ENCODE measurements around the gene GPER1. TPM values are rescaled to one million over a fixed set of nuclear protein-coding genes. Genes with fewer than 3 reads are reported as not detected.

The GPER1 gene
- total RNA-seq, 1 donor from 2014 or later = 2.5 TPM

DNA sequence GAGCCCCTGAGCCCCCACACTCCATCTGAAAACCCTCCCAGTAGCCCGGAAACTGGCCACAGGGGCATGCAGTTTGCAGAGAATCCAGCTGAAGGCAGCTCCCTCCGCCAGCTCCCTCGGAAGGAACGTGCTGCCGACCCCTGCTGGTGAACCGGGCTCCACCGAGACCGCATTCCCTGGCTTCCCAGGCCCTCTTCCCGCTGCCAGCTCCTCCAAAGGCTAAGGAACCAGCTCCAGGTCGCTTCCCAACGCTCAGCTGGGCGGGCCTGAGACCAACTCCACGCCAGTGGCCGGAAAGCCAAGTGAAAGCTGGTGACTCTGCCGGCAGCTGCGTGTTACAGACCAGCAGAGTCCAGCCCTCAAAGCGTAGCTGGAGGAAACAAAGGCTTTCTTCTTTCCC lies 35.8 kb downstream of the GPER1 start:
- peaks cover 43% of the 10 kb centered on the region for H3K4me1 Mint-ChIP-seq (ENCODE audit: unreplicated experiment)
- peak overlapping the region; percentile 26 for H3K4me3 Mint-ChIP-seq (ENCODE audit: unreplicated experiment)
- DNase-seq (ENCODE audit: extremely low spot score, unreplicated experiment) = no peak
- TF ChIP-seq, protein P1, sequence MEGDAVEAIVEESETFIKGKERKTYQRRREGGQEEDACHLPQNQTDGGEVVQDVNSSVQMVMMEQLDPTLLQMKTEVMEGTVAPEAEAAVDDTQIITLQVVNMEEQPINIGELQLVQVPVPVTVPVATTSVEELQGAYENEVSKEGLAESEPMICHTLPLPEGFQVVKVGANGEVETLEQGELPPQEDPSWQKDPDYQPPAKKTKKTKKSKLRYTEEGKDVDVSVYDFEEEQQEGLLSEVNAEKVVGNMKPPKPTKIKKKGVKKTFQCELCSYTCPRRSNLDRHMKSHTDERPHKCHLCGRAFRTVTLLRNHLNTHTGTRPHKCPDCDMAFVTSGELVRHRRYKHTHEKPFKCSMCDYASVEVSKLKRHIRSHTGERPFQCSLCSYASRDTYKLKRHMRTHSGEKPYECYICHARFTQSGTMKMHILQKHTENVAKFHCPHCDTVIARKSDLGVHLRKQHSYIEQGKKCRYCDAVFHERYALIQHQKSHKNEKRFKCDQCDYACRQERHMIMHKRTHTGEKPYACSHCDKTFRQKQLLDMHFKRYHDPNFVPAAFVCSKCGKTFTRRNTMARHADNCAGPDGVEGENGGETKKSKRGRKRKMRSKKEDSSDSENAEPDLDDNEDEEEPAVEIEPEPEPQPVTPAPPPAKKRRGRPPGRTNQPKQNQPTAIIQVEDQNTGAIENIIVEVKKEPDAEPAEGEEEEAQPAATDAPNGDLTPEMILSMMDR (IDR thresholded peaks at IDR 0.05) = peak; percentile 74
- H3K27me3 Mint-ChIP-seq (ENCODE audit: unreplicated experiment) = no peaks in the 10 kb centered on the region
- no peaks in the 10 kb centered on the region for H3K9me3 Mint-ChIP-seq (ENCODE audit: unreplicated experiment)
- H3K36me3 Mint-ChIP-seq (ENCODE audit: unreplicated experiment) = peaks cover 7% of the 10 kb centered on the region
- H3K27ac Mint-ChIP-seq (ENCODE audit: unreplicated experiment) = peak overlapping the region; percentile 83

DNA sequence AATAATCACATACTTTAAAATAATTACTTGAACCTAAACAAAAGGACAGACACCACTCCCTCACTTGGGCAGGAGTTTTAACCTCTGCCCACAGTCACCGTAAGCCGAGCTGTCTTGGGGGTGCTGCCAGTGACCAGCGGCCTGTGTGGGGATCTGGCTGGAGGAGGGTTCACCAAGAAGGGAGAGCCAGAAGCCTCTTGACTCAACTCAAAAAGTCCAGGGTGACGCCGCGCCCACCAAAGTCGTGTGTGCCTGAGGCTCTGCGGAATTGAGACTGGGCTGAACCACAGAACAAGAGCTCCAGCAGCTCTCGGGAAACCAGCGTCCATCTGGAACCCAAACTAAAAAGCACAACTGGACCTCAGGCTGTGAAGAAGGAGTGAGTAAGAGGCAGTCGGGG lies 36.3 kb downstream of the GPER1 start:
- Mint-ChIP-seq H3K27me3 (ENCODE audit: unreplicated experiment) (no peaks in the 10 kb centered on the region), H3K4me1 (ENCODE audit: unreplicated experiment) (peaks cover 43% of the 10 kb centered on the region), H3K27ac (ENCODE audit: unreplicated experiment) (peak overlapping the region; percentile 83), H3K4me3 (ENCODE audit: unreplicated experiment) (peak overlapping the region; percentile 26), H3K36me3 (ENCODE audit: unreplicated experiment) (peaks cover 7% of the 10 kb centered on the region), H3K9me3 (ENCODE audit: unreplicated experiment) (no peaks in the 10 kb centered on the region)
- DNase-seq (ENCODE audit: extremely low spot score, unreplicated experiment) = no peak
- TF ChIP-seq, protein P1 (IDR thresholded peaks at IDR 0.05) = no peak

DNA sequence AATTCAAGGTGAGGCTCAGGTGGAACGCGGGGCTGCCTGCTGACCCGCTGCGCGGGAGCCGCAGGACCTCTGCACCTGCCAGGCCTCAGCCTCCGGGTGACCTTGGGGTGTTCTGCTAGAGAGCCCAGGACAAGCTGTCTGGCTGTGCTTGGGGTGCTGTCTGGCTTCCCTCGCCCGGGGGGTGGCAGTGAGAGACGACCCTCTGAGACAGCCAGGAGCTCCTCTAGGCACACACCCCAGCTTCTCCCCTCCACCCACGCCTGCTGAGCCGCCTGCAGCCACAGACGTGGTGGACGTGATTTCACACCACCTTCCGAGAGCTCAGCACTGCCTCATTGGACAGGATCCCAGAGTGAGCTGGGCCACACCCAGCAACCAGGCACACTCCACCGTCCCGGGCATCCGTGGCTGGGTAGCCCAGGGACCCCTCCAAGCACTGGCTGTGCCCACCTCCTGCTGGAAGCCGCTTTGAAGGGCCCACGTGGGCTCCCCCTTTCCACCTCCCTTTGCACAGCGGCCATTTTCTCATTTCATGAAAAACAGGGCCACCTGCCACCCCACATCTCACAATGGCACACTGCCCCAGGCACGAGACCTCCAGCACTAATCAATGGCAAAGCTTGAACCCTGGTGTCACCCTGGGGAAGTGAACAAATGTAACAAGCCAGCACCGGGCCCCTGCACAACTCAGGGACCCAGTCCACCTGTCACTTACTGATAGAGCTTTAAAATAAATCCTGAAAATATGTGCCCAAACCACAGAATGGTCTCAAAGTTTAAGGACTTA lies 37.1 kb downstream of the GPER1 start:
- no peak overlapping the region for H3K4me3 Mint-ChIP-seq (ENCODE audit: unreplicated experiment)
- peaks cover 43% of the 10 kb centered on the region for H3K4me1 Mint-ChIP-seq (ENCODE audit: unreplicated experiment)
- no peaks in the 10 kb centered on the region for H3K27me3 Mint-ChIP-seq (ENCODE audit: unreplicated experiment)
- no peaks in the 10 kb centered on the region for H3K9me3 Mint-ChIP-seq (ENCODE audit: unreplicated experiment)
- peaks cover 7% of the 10 kb centered on the region for H3K36me3 Mint-ChIP-seq (ENCODE audit: unreplicated experiment)
- no peak for DNase-seq (ENCODE audit: extremely low spot score, unreplicated experiment)
- peak overlapping the region; percentile 52 for H3K27ac Mint-ChIP-seq (ENCODE audit: unreplicated experiment)
- TF ChIP-seq, protein P1 (IDR thresholded peaks at IDR 0.05) = no peak

DNA sequence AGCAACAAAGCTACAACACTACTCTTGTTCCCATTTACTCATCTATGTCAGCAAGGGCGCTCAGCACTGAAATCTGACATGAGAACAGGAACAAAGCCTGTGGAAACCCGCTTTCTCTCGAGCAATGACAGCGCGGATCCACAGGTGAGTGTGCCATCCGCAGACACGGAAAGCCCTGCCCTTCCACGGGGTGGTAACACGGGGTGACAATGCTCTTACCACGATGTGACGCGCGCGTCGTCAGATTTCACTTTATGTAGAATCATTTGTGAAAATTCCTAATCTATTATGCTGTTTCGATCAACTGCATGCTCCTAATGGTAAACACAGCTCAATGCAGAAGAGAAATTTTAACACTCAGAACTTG lies 37.7 kb downstream of the GPER1 start:
- H3K27me3 Mint-ChIP-seq (ENCODE audit: unreplicated experiment) = no peaks in the 10 kb centered on the region
- TF ChIP-seq, protein P1 (IDR thresholded peaks at IDR 0.05) = no peak
- H3K9me3 Mint-ChIP-seq (ENCODE audit: unreplicated experiment) = no peaks in the 10 kb centered on the region
- peaks cover 43% of the 10 kb centered on the region for H3K4me1 Mint-ChIP-seq (ENCODE audit: unreplicated experiment)
- no peak overlapping the region for H3K27ac Mint-ChIP-seq (ENCODE audit: unreplicated experiment)
- H3K36me3 Mint-ChIP-seq (ENCODE audit: unreplicated experiment) = peaks cover 7% of the 10 kb centered on the region
- no peak overlapping the region for H3K4me3 Mint-ChIP-seq (ENCODE audit: unreplicated experiment)
- DNase-seq (ENCODE audit: extremely low spot score, unreplicated experiment) = no peak

DNA sequence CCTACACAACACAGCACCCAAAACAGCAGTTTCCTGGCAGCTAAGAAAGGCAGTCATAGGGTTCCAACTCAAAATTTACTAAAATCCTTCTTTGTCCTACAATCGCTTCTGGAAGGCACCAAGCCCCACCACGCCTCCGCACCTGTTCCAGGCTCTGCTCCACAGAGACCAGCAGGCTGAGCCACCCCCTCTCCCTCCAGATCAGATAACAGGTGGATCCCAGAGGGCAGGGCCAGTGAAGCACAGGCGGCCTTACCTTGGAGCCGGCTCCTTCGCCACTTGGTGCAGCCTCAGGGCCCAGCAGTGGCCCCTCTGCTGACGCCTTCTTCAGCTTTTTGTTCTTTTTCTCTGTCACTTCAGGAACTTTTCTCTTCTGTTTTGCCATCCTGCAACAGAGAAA lies 39.1 kb downstream of the GPER1 start:
- no peaks in the 10 kb centered on the region for H3K27me3 Mint-ChIP-seq (ENCODE audit: unreplicated experiment)
- TF ChIP-seq, protein P1 (IDR thresholded peaks at IDR 0.05) = no peak
- H3K4me1 Mint-ChIP-seq (ENCODE audit: unreplicated experiment) = peaks cover 30% of the 10 kb centered on the region
- H3K9me3 Mint-ChIP-seq (ENCODE audit: unreplicated experiment) = peaks cover 4% of the 10 kb centered on the region
- peaks cover 10% of the 10 kb centered on the region for H3K36me3 Mint-ChIP-seq (ENCODE audit: unreplicated experiment)
- no peak overlapping the region for H3K4me3 Mint-ChIP-seq (ENCODE audit: unreplicated experiment)
- no peak overlapping the region for H3K27ac Mint-ChIP-seq (ENCODE audit: unreplicated experiment)
- no peak for DNase-seq (ENCODE audit: extremely low spot score, unreplicated experiment)

All from osteocyte (in vitro differentiated cells).